ENCODE data around the gene KCNT2.

DNA sequence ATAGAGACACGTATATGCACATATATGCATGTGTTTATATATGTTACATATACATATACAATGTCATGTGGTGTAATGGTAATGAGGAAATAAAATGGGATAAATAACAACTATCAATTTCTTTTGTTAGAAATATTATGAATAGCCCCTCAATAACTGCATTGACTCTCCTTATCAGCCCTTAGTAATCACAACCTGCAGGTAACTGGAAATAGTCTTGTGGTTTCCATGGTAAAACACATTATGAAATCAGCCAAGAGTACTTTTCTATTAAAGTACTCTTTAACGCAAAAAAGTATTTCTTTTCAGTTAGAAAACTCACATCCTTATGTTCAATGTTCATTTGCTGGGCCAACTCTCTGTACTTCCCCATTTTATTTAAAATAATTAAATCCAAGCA, 105.8 kb downstream of the KCNT2 start:
- TF ChIP-seq, protein P1, sequence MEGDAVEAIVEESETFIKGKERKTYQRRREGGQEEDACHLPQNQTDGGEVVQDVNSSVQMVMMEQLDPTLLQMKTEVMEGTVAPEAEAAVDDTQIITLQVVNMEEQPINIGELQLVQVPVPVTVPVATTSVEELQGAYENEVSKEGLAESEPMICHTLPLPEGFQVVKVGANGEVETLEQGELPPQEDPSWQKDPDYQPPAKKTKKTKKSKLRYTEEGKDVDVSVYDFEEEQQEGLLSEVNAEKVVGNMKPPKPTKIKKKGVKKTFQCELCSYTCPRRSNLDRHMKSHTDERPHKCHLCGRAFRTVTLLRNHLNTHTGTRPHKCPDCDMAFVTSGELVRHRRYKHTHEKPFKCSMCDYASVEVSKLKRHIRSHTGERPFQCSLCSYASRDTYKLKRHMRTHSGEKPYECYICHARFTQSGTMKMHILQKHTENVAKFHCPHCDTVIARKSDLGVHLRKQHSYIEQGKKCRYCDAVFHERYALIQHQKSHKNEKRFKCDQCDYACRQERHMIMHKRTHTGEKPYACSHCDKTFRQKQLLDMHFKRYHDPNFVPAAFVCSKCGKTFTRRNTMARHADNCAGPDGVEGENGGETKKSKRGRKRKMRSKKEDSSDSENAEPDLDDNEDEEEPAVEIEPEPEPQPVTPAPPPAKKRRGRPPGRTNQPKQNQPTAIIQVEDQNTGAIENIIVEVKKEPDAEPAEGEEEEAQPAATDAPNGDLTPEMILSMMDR (IDR thresholded peaks at IDR 0.05), result no peak
- TF ChIP-seq POLR2A (IDR thresholded peaks at IDR 0.05), result no peak

Data from thyroid gland (tissue), 4 donors.